ENCODE measurements around the gene LRRC3B.

DNA sequence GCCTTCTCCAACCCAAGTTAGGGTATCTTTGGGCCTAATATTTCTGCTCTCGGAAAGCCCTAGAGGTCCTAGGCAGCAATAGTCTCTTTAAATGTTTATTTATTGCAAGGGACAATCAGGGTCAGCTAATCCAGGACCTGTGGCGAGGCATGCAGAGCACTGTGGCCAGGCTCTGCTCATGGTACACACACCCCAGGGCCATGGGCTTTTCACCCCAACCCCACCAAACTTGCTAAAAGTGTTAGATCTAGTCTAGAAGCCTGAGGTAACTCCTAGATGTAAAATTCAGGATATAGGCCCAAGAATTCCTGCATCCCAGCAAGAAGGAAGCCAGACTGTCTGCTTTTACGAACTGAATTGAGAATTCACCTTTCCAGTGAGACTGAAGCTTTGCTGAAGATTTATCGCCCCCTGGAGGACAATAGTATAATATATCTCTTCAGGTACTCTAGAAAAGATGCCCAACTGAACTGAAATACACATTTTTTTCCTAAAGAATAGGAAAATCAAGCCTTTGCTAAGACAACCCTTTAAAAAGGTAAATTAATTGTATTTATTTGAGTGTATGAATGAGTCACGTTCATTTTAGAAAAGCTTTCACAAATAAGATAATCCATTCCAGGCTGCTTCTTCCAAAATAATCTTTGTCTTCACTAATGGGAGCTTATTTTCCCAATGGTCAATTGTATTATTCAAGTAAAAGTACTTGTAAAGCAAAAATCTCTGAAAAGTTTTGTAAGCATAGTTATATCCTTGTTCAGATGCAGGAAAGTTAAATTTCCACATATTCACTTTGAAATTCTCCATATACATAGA lies 89.8 kb downstream of the LRRC3B start:
- TF ChIP-seq EP300 (IDR thresholded peaks at IDR 0.05) (no peak), POLR2AphosphoS5 (IDR thresholded peaks at IDR 0.05) (no peak)
- TF ChIP-seq, protein P1, sequence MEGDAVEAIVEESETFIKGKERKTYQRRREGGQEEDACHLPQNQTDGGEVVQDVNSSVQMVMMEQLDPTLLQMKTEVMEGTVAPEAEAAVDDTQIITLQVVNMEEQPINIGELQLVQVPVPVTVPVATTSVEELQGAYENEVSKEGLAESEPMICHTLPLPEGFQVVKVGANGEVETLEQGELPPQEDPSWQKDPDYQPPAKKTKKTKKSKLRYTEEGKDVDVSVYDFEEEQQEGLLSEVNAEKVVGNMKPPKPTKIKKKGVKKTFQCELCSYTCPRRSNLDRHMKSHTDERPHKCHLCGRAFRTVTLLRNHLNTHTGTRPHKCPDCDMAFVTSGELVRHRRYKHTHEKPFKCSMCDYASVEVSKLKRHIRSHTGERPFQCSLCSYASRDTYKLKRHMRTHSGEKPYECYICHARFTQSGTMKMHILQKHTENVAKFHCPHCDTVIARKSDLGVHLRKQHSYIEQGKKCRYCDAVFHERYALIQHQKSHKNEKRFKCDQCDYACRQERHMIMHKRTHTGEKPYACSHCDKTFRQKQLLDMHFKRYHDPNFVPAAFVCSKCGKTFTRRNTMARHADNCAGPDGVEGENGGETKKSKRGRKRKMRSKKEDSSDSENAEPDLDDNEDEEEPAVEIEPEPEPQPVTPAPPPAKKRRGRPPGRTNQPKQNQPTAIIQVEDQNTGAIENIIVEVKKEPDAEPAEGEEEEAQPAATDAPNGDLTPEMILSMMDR (IDR thresholded peaks at IDR 0.05), result peak; percentile 15 to 62 (median 46)

Measured in upper lobe of left lung (tissue), 4 donors.